Motor neuron (in vitro differentiated cells): ENCODE measurements around the gene TRAPPC4. TPM values are rescaled to one million over a fixed set of nuclear protein-coding genes. Genes with fewer than 3 reads are reported as not detected.

ENCODE experiments used
- ATAC-seq, 8 experiments: fragments of 200-7000 bp; cut with Tn5 transposase; replicated peaks in 6 of 8; 2 replicates each; pipeline ENCODE4 v1.8.0; 2021; ENCODE audit warnings: mild to moderate bottlenecking in 8 of 8, moderate library complexity in 8 of 8
- H3K27ac ChIP-seq, 2 donors: fragments of 250-450 bp; sonication (Bioruptor Pico); 2 replicates each; pipeline ENCODE4 v1.9.0; 2021; ENCODE audit warnings: antibody characterized with exemption in 2 of 2, mild to moderate bottlenecking in 2 of 2, moderate library complexity in 1 of 2
- H3K4me1 ChIP-seq, 2 donors: fragments of 250-450 bp; sonication (Bioruptor Pico); replicated peaks in 1 of 2; 2 replicates each; pipeline ENCODE4 v1.6.1; 2021; ENCODE audit warnings: antibody characterized with exemption in 2 of 2, mild to moderate bottlenecking in 2 of 2, moderate library complexity in 1 of 2
- H3K4me3 ChIP-seq, 5 donors: fragments of 250-450 bp; sonication (Bioruptor Pico); 2 replicates each; pipeline ENCODE4 v1.9.0; 2021; ENCODE audit warnings: antibody characterized with exemption in 5 of 5, mild to moderate bottlenecking in 5 of 5, moderate library complexity in 4 of 5
- WGBS, 10 experiments: fragments of 450-650 bp; shearing (Covaris generic); methylation state at CpG; one replicate each; pipeline ENCODE4 v1.0.0; 2022; 5-methylcytosine and 5-hydroxymethylcytosine counted together
- in situ Hi-C, 9 experiments: fragments of 400-800 bp; cut with MboI; loops; one replicate each; pipeline ENCODE4 v1.15.0; 2021; ENCODE audit warnings: low sequenced_read_pairs in 9 of 9, low pct_unique_long_range_greater_than_20kb in 2 of 9; ENCODE audit not compliant: unreplicated experiment in 9 of 9
- total RNA-seq, 8 experiments: library from RNA; unstranded; fragments of 300-600 nt; gene quantifications; 2 replicates each; pipeline versions ENCODE4 v1.2.3 to v1.2.4, GENCODE V29; 2022

TRAPPC4 gene
- total RNA-seq, 8 experiments from 2014 or later = 66.1 to 150 (median 105) TPM

GRCh38 chr11:119067371-119068222 is 49.0 kb downstream of the TRAPPC4 start, which contains the start of gene VPS11:
Gene VPS11 (plus strand): TSS chr11:119067818. CDS start chr11:119067824, 6 bp downstream.
- peak within 1 kb of the TSS; percentile 67 to 82 (median 73) for H3K4me3 ChIP-seq
- H3K27ac ChIP-seq = peak within 1 kb of the TSS; percentile 50 to 78
- ATAC-seq = peak; percentile 92 to 100 (median 99)
- in situ Hi-C loops = no loop called here
- peaks cover 6 to 9% of the 10 kb centered on the region in 2 donors for H3K4me1 ChIP-seq
- 0 to 7% (median 0%) methylated on average over 2 to 35 of the region's 49 CpGs; no CpG with 5 or more reads in 2 of the 10 experiments for WGBS, 10 experiments

Other genes starting within 250 kb of the TRAPPC4 start
- gene DDX6, start 227.6 kb upstream of the TRAPPC4 start, total RNA-seq = 100 to 1,000 TPM in 7 of 8 experiments, 10 to 100 TPM in 1; 82.6 to 169 (median 135) TPM
- gene CXCR5, start 134.9 kb upstream of the TRAPPC4 start, total RNA-seq = under 1 TPM in 6 of 8 experiments, not detected in 2; 0.04 to 0.19 (median 0.11) TPM
- 10 to 100 TPM in 3 of 8 experiments, 1 to 10 TPM in 5; 3.3 to 55.5 (median 8.7) TPM for gene BCL9L, start 92.8 kb upstream of the TRAPPC4 start, total RNA-seq
- under 1 TPM in 5 of 8 experiments, not detected in 3; 0.29 to 1.00 (median 0.45) TPM for gene UPK2, start 62.5 kb upstream of the TRAPPC4 start, total RNA-seq
- gene FOXR1, start 47.0 kb upstream of the TRAPPC4 start, total RNA-seq = not detected
- gene CENATAC, start 20.6 kb upstream of the TRAPPC4 start, total RNA-seq = 10 to 100 TPM; 13.0 to 65.0 (median 19.8) TPM
- 1,000 to 10,000 TPM in 7 of 8 experiments, 100 to 1,000 TPM in 1; 941 to 1,612 (median 1,244) TPM for gene RPS25, start 423 bp upstream of the TRAPPC4 start, total RNA-seq
- gene SLC37A4, start 12.1 kb downstream of the TRAPPC4 start, total RNA-seq = 10 to 100 TPM in 4 of 8 experiments, 1 to 10 TPM in 4; 6.1 to 18.8 (median 9.9) TPM
- gene HYOU1, start 38.4 kb downstream of the TRAPPC4 start, total RNA-seq = 100 to 1,000 TPM in 5 of 8 experiments, 10 to 100 TPM in 3; 85.0 to 152 (median 116) TPM
- 10 to 100 TPM; 11.8 to 39.0 (median 21.2) TPM for gene VPS11, start 49.1 kb downstream of the TRAPPC4 start, total RNA-seq
- gene HMBS, start 66.1 kb downstream of the TRAPPC4 start, total RNA-seq = 10 to 100 TPM in 5 of 8 experiments, 1 to 10 TPM in 3; 6.0 to 46.7 (median 16.1) TPM
- 10 to 100 TPM; 22.1 to 58.9 (median 36.5) TPM for gene DPAGT1, start 83.1 kb downstream of the TRAPPC4 start, total RNA-seq
- gene C2CD2L, start 88.6 kb downstream of the TRAPPC4 start, total RNA-seq = 10 to 100 TPM in 3 of 8 experiments, 1 to 10 TPM in 5; 4.7 to 17.7 (median 8.7) TPM
- 10 to 100 TPM; 13.0 to 34.0 (median 28.2) TPM for gene HINFP, start 102.8 kb downstream of the TRAPPC4 start, total RNA-seq
- gene ABCG4, start 130.3 kb downstream of the TRAPPC4 start, total RNA-seq = 1 to 10 TPM in 5 of 8 experiments, under 1 TPM in 3; 0.36 to 3.3 (median 1.6) TPM
- 10 to 100 TPM in 2 of 8 experiments, 1 to 10 TPM in 5, under 1 TPM in 1; 0.65 to 16.3 (median 2.3) TPM for gene NLRX1, start 150.0 kb downstream of the TRAPPC4 start, total RNA-seq
- 1 to 10 TPM in 2 of 8 experiments, under 1 TPM in 5, not detected in 1; 0.15 to 2.5 (median 0.29) TPM for gene NHERF4, start 166.7 kb downstream of the TRAPPC4 start, total RNA-seq
- gene CBL, start 187.6 kb downstream of the TRAPPC4 start, total RNA-seq = 10 to 100 TPM in 7 of 8 experiments, 1 to 10 TPM in 1; 5.1 to 19.3 (median 13.9) TPM